Glutamatergic neuron (in vitro differentiated cells): Measurements from ENCODE around the gene SYNDIG1. TPM values are rescaled to one million over a fixed set of nuclear protein-coding genes. Genes with fewer than 3 reads are reported as not detected.

Experiments used
- DNase-seq: peaks from one replicate; pipeline ENCODE4 v3.0.0; 2022
- H3K27ac Mint-ChIP-seq: one replicate; pipeline ENCODE4 v1.8.0; 2020; ENCODE audit warnings: mild to moderate bottlenecking, mixed read lengths, inconsistent platforms; ENCODE audit not compliant: unreplicated experiment
- H3K27me3 Mint-ChIP-seq: one replicate; pipeline ENCODE4 v1.8.0; 2020; ENCODE audit warnings: mild to moderate bottlenecking, moderate library complexity, mixed read lengths, inconsistent platforms; ENCODE audit not compliant: unreplicated experiment
- H3K36me3 Mint-ChIP-seq: one replicate; pipeline ENCODE4 v1.8.0; 2020; ENCODE audit warnings: mild to moderate bottlenecking, mixed read lengths, inconsistent platforms; ENCODE audit not compliant: unreplicated experiment
- H3K4me1 Mint-ChIP-seq: one replicate; pipeline ENCODE4 v1.8.0; 2020; ENCODE audit warnings: mild to moderate bottlenecking, low read depth, mixed read lengths, inconsistent platforms; ENCODE audit not compliant: unreplicated experiment
- H3K4me3 Mint-ChIP-seq: one replicate; pipeline ENCODE4 v1.8.0; 2020; ENCODE audit warnings: mild to moderate bottlenecking, mixed read lengths, inconsistent platforms; ENCODE audit not compliant: unreplicated experiment
- H3K9me3 Mint-ChIP-seq: one replicate; pipeline ENCODE4 v1.8.0; 2020; ENCODE audit warnings: mild to moderate bottlenecking, moderate library complexity, mixed read lengths, inconsistent platforms; ENCODE audit not compliant: unreplicated experiment
- total RNA-seq: library from RNA; stranded (reverse); fragmentation: NEBNext Ultra II Directional; extraction: Animal tissue kit (Norgen Biotek cat#: 25700); gene quantifications from one replicate; pipeline ENCODE4 v1.2.1, GENCODE V29; 2021; ENCODE audit not compliant: unreplicated experiment
- TF ChIP-seq, protein P1 (sequence below): fragments of 200-600 bp; sonication (generic); IDR thresholded peaks from one replicate; pipeline ENCODE4 v1.5.0; 2021; ENCODE audit not compliant: partially characterized antibody, unreplicated experiment

Gene SYNDIG1
- total RNA-seq, 1 donor from 2014 or later = 10.4 TPM

DNA sequence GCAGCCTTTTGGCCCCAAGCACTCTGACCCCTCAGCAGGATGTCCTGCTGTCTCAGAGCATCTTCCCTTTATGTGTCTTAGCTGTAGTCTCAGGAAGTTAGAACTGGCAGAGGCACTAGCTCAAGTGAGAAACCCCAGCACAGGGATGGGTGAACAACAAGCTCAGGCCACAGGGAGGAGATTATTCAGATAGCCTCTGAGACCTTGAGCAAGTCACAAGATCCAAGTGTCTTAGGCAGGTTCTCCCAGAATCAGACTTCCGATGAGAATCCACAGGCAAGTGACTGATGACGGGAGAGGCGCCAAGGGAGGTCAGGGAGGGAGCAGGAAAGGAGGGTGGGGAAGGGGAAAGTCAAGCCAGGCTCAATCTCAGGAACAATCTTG, 13.0 kb upstream of the SYNDIG1 start:
- TF ChIP-seq, protein P1, sequence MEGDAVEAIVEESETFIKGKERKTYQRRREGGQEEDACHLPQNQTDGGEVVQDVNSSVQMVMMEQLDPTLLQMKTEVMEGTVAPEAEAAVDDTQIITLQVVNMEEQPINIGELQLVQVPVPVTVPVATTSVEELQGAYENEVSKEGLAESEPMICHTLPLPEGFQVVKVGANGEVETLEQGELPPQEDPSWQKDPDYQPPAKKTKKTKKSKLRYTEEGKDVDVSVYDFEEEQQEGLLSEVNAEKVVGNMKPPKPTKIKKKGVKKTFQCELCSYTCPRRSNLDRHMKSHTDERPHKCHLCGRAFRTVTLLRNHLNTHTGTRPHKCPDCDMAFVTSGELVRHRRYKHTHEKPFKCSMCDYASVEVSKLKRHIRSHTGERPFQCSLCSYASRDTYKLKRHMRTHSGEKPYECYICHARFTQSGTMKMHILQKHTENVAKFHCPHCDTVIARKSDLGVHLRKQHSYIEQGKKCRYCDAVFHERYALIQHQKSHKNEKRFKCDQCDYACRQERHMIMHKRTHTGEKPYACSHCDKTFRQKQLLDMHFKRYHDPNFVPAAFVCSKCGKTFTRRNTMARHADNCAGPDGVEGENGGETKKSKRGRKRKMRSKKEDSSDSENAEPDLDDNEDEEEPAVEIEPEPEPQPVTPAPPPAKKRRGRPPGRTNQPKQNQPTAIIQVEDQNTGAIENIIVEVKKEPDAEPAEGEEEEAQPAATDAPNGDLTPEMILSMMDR = no peak
- DNase-seq = no peak
- H3K4me1 Mint-ChIP-seq = peaks cover 23% of the 10 kb centered on the region
- no peak overlapping the region for H3K4me3 Mint-ChIP-seq
- peaks cover 1% of the 10 kb centered on the region for H3K9me3 Mint-ChIP-seq
- H3K27ac Mint-ChIP-seq = no peak overlapping the region
- peaks cover 8% of the 10 kb centered on the region for H3K27me3 Mint-ChIP-seq
- H3K36me3 Mint-ChIP-seq = peaks cover 4% of the 10 kb centered on the region

DNA sequence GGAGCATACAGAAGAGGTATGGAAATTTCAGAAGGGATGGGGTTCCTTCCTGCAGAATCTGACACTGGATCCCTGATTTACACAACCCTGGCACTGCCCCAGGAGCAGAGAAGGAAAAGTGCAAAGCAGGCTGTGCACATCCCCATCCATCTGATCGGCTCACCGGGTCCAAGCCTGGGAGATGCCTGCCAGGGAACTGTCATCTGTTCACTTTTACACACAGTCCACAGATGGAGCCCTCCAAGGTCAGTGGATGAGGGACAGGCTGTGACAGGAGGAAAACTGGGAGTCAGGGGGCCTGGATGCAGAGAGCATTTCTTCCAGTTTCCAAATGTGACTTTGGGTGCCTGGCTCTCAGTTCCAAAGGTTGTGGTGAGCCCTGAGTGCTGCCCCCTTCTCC, 11.0 kb upstream of the SYNDIG1 start:
- H3K4me1 Mint-ChIP-seq = peaks cover 26% of the 10 kb centered on the region
- peaks cover 1% of the 10 kb centered on the region for H3K9me3 Mint-ChIP-seq
- no peaks in the 10 kb centered on the region for H3K36me3 Mint-ChIP-seq
- TF ChIP-seq, protein P1 = no peak
- no peak overlapping the region for H3K27ac Mint-ChIP-seq
- H3K4me3 Mint-ChIP-seq = no peak overlapping the region
- DNase-seq = no peak
- H3K27me3 Mint-ChIP-seq = peaks cover 8% of the 10 kb centered on the region

DNA sequence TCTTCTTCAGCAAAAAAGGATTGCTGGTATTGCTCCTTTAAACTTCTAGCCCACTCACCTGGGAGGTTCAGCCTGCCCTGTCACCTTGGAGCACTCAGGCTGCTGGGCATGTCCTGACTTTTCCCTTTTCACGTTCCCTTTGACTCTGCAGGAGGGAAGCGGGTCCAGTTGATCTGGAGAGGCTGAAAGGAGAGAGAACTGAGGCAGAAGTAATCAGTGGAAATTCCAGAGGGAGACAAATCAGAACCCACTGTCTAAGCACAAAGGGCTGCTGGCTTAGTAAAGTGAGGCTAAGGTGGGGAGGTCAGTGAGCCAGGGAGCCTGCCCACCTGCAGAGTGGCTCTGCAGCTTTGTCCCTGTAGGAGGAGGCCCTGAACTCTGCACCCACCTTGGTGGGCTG, 9.7 kb upstream of the SYNDIG1 start:
- H3K4me3 Mint-ChIP-seq = no peak overlapping the region
- no peak overlapping the region for H3K27ac Mint-ChIP-seq
- peaks cover 8% of the 10 kb centered on the region for H3K27me3 Mint-ChIP-seq
- TF ChIP-seq, protein P1 = no peak
- peaks cover 34% of the 10 kb centered on the region for H3K4me1 Mint-ChIP-seq
- H3K36me3 Mint-ChIP-seq = no peaks in the 10 kb centered on the region
- no peak for DNase-seq
- no peaks in the 10 kb centered on the region for H3K9me3 Mint-ChIP-seq

- TF ChIP-seq, protein P1 = peak; percentile 28
Observed at GRCh38 chr20:24460712-24461111, 8.7 kb upstream of the SYNDIG1 start.

DNA sequence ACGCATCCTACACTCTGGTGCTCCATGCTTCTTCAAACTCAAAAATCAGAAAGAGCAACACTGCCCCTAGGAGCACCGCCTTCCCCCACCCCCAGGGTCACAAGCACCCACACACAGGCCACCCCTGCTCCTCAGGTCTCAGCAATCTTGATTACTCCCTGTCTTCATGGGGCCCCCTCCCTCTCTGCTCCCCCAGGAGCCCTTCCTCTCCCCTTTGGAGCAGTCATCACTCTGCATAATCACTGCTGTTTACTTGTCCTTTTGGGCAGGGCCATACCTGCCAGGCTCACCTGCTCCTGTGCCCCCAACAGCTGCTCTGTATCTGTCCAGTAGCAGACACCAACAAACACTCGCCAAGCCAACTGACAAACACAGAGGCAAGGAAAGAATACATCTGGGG, 7.6 kb upstream of the SYNDIG1 start:
- Mint-ChIP-seq H3K27me3 (peaks cover 3% of the 10 kb centered on the region), H3K36me3 (no peaks in the 10 kb centered on the region), H3K4me3 (no peak overlapping the region), H3K9me3 (no peaks in the 10 kb centered on the region), H3K27ac (no peak overlapping the region), H3K4me1 (peaks cover 26% of the 10 kb centered on the region)
- TF ChIP-seq, protein P1 = no peak
- DNase-seq = no peak

More at GRCh38 chr20:24460712-24461111, 8.7 kb upstream of the SYNDIG1 start:
- no peak for DNase-seq
- Mint-ChIP-seq H3K9me3 (no peaks in the 10 kb centered on the region), H3K27ac (no peak overlapping the region), H3K36me3 (no peaks in the 10 kb centered on the region), H3K4me3 (no peak overlapping the region), H3K27me3 (peaks cover 8% of the 10 kb centered on the region), H3K4me1 (peaks cover 33% of the 10 kb centered on the region)
